GM18861 (cell line): ENCODE results near the gene WEE1.
"Not testable (repeated sequence)": the region's sequence is repeated elsewhere in the genome, so short reads cannot be mapped to it uniquely, and the experiment has no call there.

ENCODE experiments used
- ATAC-seq: cut with Tn5 transposase; IDR thresholded peaks from one replicate; pipeline ENCODE4 v1.9.1; 2021; ENCODE audit not compliant: unreplicated experiment

Gene WEE1

GRCh38 chr11:9619004-9619403 lies 45.5 kb downstream of the WEE1 start:
- no peak for ATAC-seq

DNA sequence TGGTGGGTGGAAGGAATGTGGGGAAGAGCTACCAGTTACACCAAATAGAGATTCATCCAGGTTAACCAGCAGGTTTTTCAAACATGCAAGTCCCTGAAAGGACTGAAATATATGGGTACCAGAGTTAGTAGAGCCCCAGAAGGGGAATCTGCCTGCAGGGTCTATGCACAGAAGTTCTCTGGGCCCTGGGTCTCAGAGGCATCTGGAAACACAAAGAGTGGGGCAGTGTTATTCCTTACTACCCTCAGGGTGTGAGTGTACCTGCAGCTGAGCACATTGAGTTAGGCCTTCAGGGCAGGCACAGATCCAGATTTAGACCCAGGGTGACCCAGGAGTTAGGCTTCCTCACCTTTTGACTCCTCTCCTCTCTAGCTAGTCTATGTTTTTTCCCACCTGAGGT lies 46.5 kb downstream of the WEE1 start:
- ATAC-seq = no peak

- ATAC-seq = not testable (repeated sequence)
Observed at GRCh38 chr11:9622353-9622752, 48.9 kb downstream of the WEE1 start.

- not testable (repeated sequence) for ATAC-seq
Observed at GRCh38 chr11:9623053-9623452, 49.6 kb downstream of the WEE1 start.

DNA sequence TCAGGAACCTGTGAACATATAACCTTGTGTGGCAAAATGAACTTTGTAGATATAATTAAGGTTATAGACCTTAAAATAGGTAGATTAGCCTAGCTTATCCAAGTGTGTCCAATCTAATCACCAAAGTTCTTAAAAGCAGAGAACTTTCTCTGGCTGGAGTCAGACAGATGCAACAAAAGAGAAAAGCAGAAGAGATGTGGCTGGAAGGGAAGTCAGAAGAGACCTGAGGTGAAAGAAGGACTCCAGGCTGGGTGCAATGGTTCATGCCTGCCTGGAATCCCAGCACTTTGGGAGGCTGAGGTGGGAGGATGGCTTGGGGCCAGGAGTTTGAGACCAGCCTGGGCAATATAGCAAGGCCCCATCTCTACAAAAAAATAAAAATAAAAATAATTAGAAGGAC lies 51.0 kb downstream of the WEE1 start:
- ATAC-seq = no peak

- ATAC-seq = no peak
Observed at GRCh38 chr11:9625162-9625561, 51.7 kb downstream of the WEE1 start.

DNA sequence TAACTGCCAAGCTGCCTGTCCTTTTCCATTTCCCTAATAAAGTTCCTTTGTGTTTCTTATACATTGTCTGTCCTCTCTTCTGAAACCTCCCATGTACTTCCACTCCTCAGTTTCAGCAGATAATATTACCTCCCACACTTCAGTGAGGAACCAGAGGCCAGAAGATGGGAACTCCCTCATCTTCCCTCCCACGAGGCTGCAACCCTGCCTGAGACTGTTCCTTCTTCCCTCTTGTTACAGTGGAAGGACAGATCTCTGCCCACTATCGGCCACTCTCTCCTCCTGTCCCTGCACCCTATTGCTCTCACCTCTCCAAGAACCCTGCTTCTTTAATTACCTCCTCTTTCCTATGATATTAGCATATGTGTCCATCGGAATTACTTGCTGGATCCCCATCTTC lies 52.3 kb downstream of the WEE1 start:
- no peak for ATAC-seq

DNA sequence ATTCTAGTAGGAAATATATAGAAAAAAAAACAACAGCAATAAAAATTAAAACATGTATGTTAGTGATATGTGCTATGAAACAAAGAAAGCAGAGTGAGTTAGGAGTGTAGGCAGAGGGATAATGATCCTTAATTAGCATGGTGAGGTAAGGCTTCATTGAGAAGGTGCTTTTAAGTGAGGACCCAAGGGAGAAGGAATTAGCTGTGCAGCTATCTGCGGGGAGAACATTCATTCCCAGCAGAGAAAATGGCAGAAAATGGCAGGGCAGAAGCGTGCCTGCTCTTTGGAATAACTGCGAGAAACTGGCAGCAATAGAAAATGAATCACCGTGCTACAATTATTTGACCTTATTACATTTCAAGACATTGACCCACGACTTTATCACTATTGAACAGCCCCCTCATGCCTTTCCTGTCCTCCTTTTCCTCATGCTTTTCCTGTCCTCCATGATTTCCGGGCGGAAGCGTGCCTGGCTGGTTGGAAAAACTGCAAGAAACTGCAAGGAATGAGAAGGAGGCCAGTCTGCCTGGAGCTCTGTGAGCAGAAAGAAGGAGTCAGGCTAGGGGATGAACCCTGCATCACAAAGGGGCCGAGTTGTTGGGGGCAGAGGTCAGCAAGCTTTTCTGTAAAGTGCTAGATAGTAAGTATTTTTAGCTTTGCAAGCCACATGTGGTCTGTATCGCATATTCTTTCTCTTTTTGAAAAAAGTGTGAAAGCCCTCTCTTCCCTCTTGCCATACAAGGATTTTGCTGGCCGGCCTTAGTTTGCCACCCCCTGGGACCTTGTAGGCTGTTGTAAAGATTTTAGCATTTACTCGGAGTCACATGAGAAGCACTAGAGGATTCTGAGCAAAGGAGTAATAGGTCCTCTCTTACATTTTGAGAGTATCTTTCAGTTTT lies 53.3 kb downstream of the WEE1 start:
- ATAC-seq = peak; percentile 41

DNA sequence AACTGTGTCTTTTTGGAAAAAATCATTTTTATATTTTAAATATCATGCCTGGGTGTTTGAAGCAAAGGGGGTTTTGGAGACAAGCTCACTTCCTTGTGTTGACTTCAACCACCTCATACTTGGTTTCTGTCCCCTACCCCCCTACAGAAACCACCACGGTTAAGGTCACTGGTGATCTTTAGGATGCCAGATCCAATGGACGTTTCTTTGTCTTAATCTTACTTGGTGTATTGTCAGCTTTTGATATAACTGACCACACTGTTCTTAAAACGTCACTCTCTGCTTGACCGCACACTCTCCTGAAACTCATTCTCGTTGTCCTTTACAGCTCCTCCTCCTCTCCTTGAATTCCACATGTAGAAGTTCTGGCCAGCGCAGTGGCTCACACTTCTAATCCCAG lies 55.6 kb downstream of the WEE1 start:
- ATAC-seq = no peak

DNA sequence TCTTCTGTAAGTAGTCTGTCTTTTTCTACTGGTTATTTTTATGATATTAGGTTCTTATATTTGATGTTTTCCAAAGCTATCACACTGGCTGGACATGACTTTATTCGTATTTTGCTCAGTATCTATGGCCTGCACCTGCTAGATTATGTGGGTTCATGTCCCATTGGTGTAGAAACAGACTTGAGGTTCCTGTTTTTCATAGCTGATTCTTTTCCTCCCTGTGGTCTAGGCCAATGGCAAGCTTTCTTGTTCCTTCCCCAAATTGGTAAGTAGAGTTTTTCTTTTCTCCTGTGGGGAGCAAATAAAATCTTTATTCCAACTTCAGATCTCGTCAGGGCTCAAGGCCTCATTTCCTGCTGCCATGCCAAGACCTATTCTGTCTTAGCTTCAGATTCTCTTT lies 60.2 kb downstream of the WEE1 start:
- ATAC-seq = no peak

- no peak for ATAC-seq
Observed at GRCh38 chr11:9636691-9637090, 63.2 kb downstream of the WEE1 start.

DNA sequence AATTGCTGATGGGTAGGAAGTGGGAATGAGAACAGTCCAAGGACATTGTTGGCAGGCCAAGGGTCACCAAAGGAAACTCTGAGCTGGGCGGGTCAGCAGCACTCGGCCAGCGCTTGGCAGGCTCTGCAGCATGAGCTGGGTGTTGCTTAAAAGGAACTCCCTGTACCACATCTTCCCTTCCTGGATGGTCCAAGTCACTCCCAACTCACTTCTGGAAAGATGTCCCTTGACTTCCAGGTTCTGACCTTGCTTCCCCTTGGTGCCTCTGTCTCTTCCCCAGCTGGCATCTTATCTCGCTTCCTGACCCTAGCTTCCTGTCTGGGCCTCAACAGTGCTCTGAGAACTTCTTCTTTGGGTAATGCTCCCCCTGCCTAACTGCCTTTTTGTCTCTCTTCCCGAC lies 65.6 kb downstream of the WEE1 start:
- ATAC-seq = no peak
